OCI-LY3 (cell line): Measurements from ENCODE around the gene MYO16.

Source experiments
- EZH2phosphoT487 ChIP-seq: fragments of 200-600 bp; shearing (Covaris generic); IDR thresholded peaks from 2 replicates; pipeline ENCODE4 v1.6.1; 2018; ENCODE audit warnings: antibody characterized with exemption, mixed run types, low read depth
- TF ChIP-seq, protein P1 (sequence below): fragments of 200-600, 300-600 bp; sonication (generic); IDR thresholded peaks from 2 replicates; pipeline ENCODE4 v1.5.1; 2014; ENCODE audit warnings: antibody characterized with exemption, low read length, low read depth

DNA sequence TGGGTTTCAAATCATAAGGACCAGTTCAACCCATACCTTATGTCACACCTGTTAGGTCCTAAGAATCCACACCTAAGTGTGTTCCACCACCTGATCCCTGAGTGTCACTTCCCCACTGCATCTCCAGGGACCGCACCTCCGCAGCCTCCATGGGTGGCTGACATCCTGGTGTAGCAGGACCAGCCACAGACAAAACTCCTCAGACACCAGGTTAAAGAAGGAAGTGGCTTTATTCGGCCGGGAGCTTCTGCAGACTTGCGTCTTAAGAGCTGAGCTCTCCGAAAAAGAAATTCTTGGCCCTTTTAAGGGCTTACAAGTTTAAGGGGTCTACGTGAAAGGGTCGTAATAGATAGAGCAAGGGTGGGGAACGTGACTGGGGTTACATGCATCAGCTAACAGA is 509.9 kb downstream of the MYO16 start:
- TF ChIP-seq, protein P1, sequence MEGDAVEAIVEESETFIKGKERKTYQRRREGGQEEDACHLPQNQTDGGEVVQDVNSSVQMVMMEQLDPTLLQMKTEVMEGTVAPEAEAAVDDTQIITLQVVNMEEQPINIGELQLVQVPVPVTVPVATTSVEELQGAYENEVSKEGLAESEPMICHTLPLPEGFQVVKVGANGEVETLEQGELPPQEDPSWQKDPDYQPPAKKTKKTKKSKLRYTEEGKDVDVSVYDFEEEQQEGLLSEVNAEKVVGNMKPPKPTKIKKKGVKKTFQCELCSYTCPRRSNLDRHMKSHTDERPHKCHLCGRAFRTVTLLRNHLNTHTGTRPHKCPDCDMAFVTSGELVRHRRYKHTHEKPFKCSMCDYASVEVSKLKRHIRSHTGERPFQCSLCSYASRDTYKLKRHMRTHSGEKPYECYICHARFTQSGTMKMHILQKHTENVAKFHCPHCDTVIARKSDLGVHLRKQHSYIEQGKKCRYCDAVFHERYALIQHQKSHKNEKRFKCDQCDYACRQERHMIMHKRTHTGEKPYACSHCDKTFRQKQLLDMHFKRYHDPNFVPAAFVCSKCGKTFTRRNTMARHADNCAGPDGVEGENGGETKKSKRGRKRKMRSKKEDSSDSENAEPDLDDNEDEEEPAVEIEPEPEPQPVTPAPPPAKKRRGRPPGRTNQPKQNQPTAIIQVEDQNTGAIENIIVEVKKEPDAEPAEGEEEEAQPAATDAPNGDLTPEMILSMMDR: no peak
- TF ChIP-seq EZH2phosphoT487: no peak
